ENCODE results near the gene LHX1.

The LHX1 gene

GRCh38 chr17:36926701-36927100, 10.6 kb upstream of the LHX1 start:
- no peak overlapping the region for H3K27ac ChIP-seq (ENCODE audit: low read length)
- H3K9me3 ChIP-seq (ENCODE audit: insufficient read depth, low read depth, low read length) = no peaks in the 10 kb centered on the region
- peaks cover 85% of the 10 kb centered on the region for H3K27me3 ChIP-seq (ENCODE audit: insufficient read depth, low read length)
- H3K36me3 ChIP-seq (ENCODE audit: insufficient read depth, low read depth, low read length) = no peaks in the 10 kb centered on the region
- H3K9ac ChIP-seq (ENCODE audit: low read depth, low read length) = no peak overlapping the region
- H3K4me3 ChIP-seq (ENCODE audit: low read length) = no peak overlapping the region
- H3K4me1 ChIP-seq (ENCODE audit: insufficient read depth, low read length) = peaks cover 28% of the 10 kb centered on the region; the same call in 1 of the 2 replicates

- H3K4me1 ChIP-seq (ENCODE audit: insufficient read depth, low read length) = peaks cover 35% of the 10 kb centered on the region; the same call in 1 of the 2 replicates
- no peaks in the 10 kb centered on the region for H3K36me3 ChIP-seq (ENCODE audit: insufficient read depth, low read depth, low read length)
- no peak overlapping the region for H3K27ac ChIP-seq (ENCODE audit: low read length)
- H3K9me3 ChIP-seq (ENCODE audit: insufficient read depth, low read depth, low read length) = no peaks in the 10 kb centered on the region
- H3K4me3 ChIP-seq (ENCODE audit: low read length) = peak overlapping the region; percentile 61
- H3K9ac ChIP-seq (ENCODE audit: low read depth, low read length) = no peak overlapping the region
- peaks cover 88% of the 10 kb centered on the region for H3K27me3 ChIP-seq (ENCODE audit: insufficient read depth, low read length)
These were observed 8.6 kb upstream of the LHX1 start for GRCh38 chr17:36928471-36929345.

GRCh38 chr17:36929851-36930582, 7.3 kb upstream of the LHX1 start:
- Histone ChIP-seq H3K36me3 (ENCODE audit: insufficient read depth, low read depth, low read length) (no peaks in the 10 kb centered on the region), H3K4me3 (ENCODE audit: low read length) (no peak overlapping the region), H3K4me1 (ENCODE audit: insufficient read depth, low read length) (peaks cover 38% of the 10 kb centered on the region; the same call in 1 of the 2 replicates), H3K9ac (ENCODE audit: low read depth, low read length) (no peak overlapping the region), H3K27ac (ENCODE audit: low read length) (no peak overlapping the region), H3K9me3 (ENCODE audit: insufficient read depth, low read depth, low read length) (no peaks in the 10 kb centered on the region), H3K27me3 (ENCODE audit: insufficient read depth, low read length) (peaks cover 98% of the 10 kb centered on the region)

- no peak overlapping the region for H3K4me3 ChIP-seq (ENCODE audit: low read length)
- H3K9me3 ChIP-seq (ENCODE audit: insufficient read depth, low read depth, low read length) = no peaks in the 10 kb centered on the region
- H3K36me3 ChIP-seq (ENCODE audit: insufficient read depth, low read depth, low read length) = no peaks in the 10 kb centered on the region
- no peak overlapping the region for H3K27ac ChIP-seq (ENCODE audit: low read length)
- peaks cover 98% of the 10 kb centered on the region for H3K27me3 ChIP-seq (ENCODE audit: insufficient read depth, low read length)
- peaks cover 43% of the 10 kb centered on the region; the same call in 1 of the 2 replicates for H3K4me1 ChIP-seq (ENCODE audit: insufficient read depth, low read length)
- no peak overlapping the region for H3K9ac ChIP-seq (ENCODE audit: low read depth, low read length)
These were observed 6.7 kb upstream of the LHX1 start for GRCh38 chr17:36930583-36930900.

- H3K9ac ChIP-seq (ENCODE audit: low read depth, low read length) = no peak overlapping the region
- peaks cover 100% of the 10 kb centered on the region for H3K27me3 ChIP-seq (ENCODE audit: insufficient read depth, low read length)
- H3K9me3 ChIP-seq (ENCODE audit: insufficient read depth, low read depth, low read length) = no peaks in the 10 kb centered on the region
- no peaks in the 10 kb centered on the region for H3K36me3 ChIP-seq (ENCODE audit: insufficient read depth, low read depth, low read length)
- no peak overlapping the region for H3K4me3 ChIP-seq (ENCODE audit: low read length)
- H3K4me1 ChIP-seq (ENCODE audit: insufficient read depth, low read length) = peaks cover 43% of the 10 kb centered on the region; the same call in 1 of the 2 replicates
- no peak overlapping the region for H3K27ac ChIP-seq (ENCODE audit: low read length)
These were observed 6.1 kb upstream of the LHX1 start for GRCh38 chr17:36931096-36931696.

- H3K4me3 ChIP-seq (ENCODE audit: low read length) = no peak overlapping the region
These were observed 5.4 kb upstream of the LHX1 start for GRCh38 chr17:36931697-36932382.

GRCh38 chr17:36932383-36932693, 4.9 kb upstream of the LHX1 start:
- Histone ChIP-seq H3K36me3 (ENCODE audit: insufficient read depth, low read depth, low read length) (no peaks in the 10 kb centered on the region), H3K4me1 (ENCODE audit: insufficient read depth, low read length) (peaks cover 45% of the 10 kb centered on the region; the same call in 1 of the 2 replicates), H3K27ac (ENCODE audit: low read length) (no peak overlapping the region), H3K27me3 (ENCODE audit: insufficient read depth, low read length) (peaks cover 100% of the 10 kb centered on the region), H3K9me3 (ENCODE audit: insufficient read depth, low read depth, low read length) (no peaks in the 10 kb centered on the region), H3K4me3 (ENCODE audit: low read length) (no peak overlapping the region), H3K9ac (ENCODE audit: low read depth, low read length) (no peak overlapping the region)

More at GRCh38 chr17:36931697-36932382, 5.4 kb upstream of the LHX1 start:
- H3K4me1 ChIP-seq (ENCODE audit: insufficient read depth, low read length) = peaks cover 43% of the 10 kb centered on the region; the same call in 1 of the 2 replicates
- peaks cover 100% of the 10 kb centered on the region for H3K27me3 ChIP-seq (ENCODE audit: insufficient read depth, low read length)
- H3K36me3 ChIP-seq (ENCODE audit: insufficient read depth, low read depth, low read length) = no peaks in the 10 kb centered on the region
- H3K9me3 ChIP-seq (ENCODE audit: insufficient read depth, low read depth, low read length) = no peaks in the 10 kb centered on the region
- H3K9ac ChIP-seq (ENCODE audit: low read depth, low read length) = no peak overlapping the region
- H3K27ac ChIP-seq (ENCODE audit: low read length) = no peak overlapping the region

GRCh38 chr17:36932694-36933511, 4.4 kb upstream of the LHX1 start:
- no peaks in the 10 kb centered on the region for H3K36me3 ChIP-seq (ENCODE audit: insufficient read depth, low read depth, low read length)
- H3K27me3 ChIP-seq (ENCODE audit: insufficient read depth, low read length) = peaks cover 100% of the 10 kb centered on the region
- peaks cover 39% of the 10 kb centered on the region; the same call in 1 of the 2 replicates for H3K4me1 ChIP-seq (ENCODE audit: insufficient read depth, low read length)
- peak overlapping the region; percentile 22; the same call in 1 of the 2 replicates for H3K4me3 ChIP-seq (ENCODE audit: low read length)
- H3K9me3 ChIP-seq (ENCODE audit: insufficient read depth, low read depth, low read length) = no peaks in the 10 kb centered on the region
- no peak overlapping the region for H3K9ac ChIP-seq (ENCODE audit: low read depth, low read length)
- no peak overlapping the region for H3K27ac ChIP-seq (ENCODE audit: low read length)

GRCh38 chr17:36933512-36934143, 3.6 kb upstream of the LHX1 start:
- H3K36me3 ChIP-seq (ENCODE audit: insufficient read depth, low read depth, low read length) = no peaks in the 10 kb centered on the region
- H3K27ac ChIP-seq (ENCODE audit: low read length) = no peak overlapping the region
- peaks cover 100% of the 10 kb centered on the region for H3K27me3 ChIP-seq (ENCODE audit: insufficient read depth, low read length)
- peaks cover 39% of the 10 kb centered on the region; the same call in 1 of the 2 replicates for H3K4me1 ChIP-seq (ENCODE audit: insufficient read depth, low read length)
- no peak overlapping the region for H3K9ac ChIP-seq (ENCODE audit: low read depth, low read length)
- H3K9me3 ChIP-seq (ENCODE audit: insufficient read depth, low read depth, low read length) = no peaks in the 10 kb centered on the region; the same call in 1 of the 2 replicates
- H3K4me3 ChIP-seq (ENCODE audit: low read length) = peak overlapping the region; percentile 77; the same call in 1 of the 2 replicates

- Histone ChIP-seq H3K9me3 (ENCODE audit: insufficient read depth, low read depth, low read length) (peaks cover under 1% of the 10 kb centered on the region; the same call in 1 of the 2 replicates), H3K36me3 (ENCODE audit: insufficient read depth, low read depth, low read length) (no peaks in the 10 kb centered on the region), H3K27me3 (ENCODE audit: insufficient read depth, low read length) (peaks cover 100% of the 10 kb centered on the region), H3K4me1 (ENCODE audit: insufficient read depth, low read length) (peaks cover 37% of the 10 kb centered on the region; the same call in 1 of the 2 replicates), H3K4me3 (ENCODE audit: low read length) (peak overlapping the region; percentile 77; the same call in 1 of the 2 replicates), H3K27ac (ENCODE audit: low read length) (no peak overlapping the region), H3K9ac (ENCODE audit: low read depth, low read length) (no peak overlapping the region)
These were observed 3.1 kb upstream of the LHX1 start for GRCh38 chr17:36934144-36934691.

All from iPS-20b (cell line).